Liver (tissue), 9 donors: Measurements from ENCODE around the gene CDH13. TPM values are rescaled to one million over a fixed set of nuclear protein-coding genes. Genes with fewer than 3 reads are reported as not detected.

Experiments
- DNase-seq: peaks from one replicate; pipeline ENCODE4 v3.0.0-alpha.2; 2017; ENCODE audit warnings: low spot score
- H3K27ac ChIP-seq, 2 donors: one replicate each; pipeline ENCODE4 v1.7.0; 2013; ENCODE audit warnings: inconsistent platforms in 2 of 2, low read length in 2 of 2, control low read depth in 1 of 2, low read depth in 1 of 2, mild to moderate bottlenecking in 1 of 2
- H3K27me3 ChIP-seq, 4 donors: one replicate each; pipeline versions ENCODE4 v1.6.1 to v1.7.0; 2013; ENCODE audit warnings: low read length in 3 of 4, inconsistent platforms in 1 of 4, mild to moderate bottlenecking in 1 of 4, moderate library complexity in 1 of 4; ENCODE audit not compliant: control insufficient read depth in 4 of 4, insufficient read depth in 4 of 4
- H3K36me3 ChIP-seq, 4 donors: one replicate each; pipeline versions ENCODE4 v1.6.1 to v1.7.0; 2013; ENCODE audit warnings: low read length in 3 of 4, mild to moderate bottlenecking in 3 of 4, low read depth in 1 of 4, moderate library complexity in 1 of 4; ENCODE audit not compliant: control insufficient read depth in 4 of 4, insufficient read depth in 3 of 4
- H3K4me1 ChIP-seq, 4 donors: one replicate each; pipeline versions ENCODE4 v1.6.1 to v1.7.0; 2013; ENCODE audit warnings: low read length in 3 of 4, mild to moderate bottlenecking in 3 of 4, moderate library complexity in 1 of 4; ENCODE audit not compliant: control insufficient read depth in 4 of 4, insufficient read depth in 4 of 4
- H3K4me3 ChIP-seq, 3 donors: one replicate each; pipeline versions ENCODE4 v1.6.1 to v1.7.0; 2013; ENCODE audit warnings: low read length in 3 of 3, control low read depth in 1 of 3, low read depth in 1 of 3, mild to moderate bottlenecking in 1 of 3
- H3K9ac ChIP-seq, 2 donors: one replicate each; pipeline ENCODE4 v1.7.0; 2013; ENCODE audit warnings: low read length in 2 of 2, mild to moderate bottlenecking in 2 of 2, moderate library complexity in 2 of 2, control low read depth in 1 of 2, low read depth in 1 of 2
- H3K9me3 ChIP-seq, 4 donors: one replicate each; pipeline versions ENCODE4 v1.6.1 to v1.7.0; 2013; ENCODE audit warnings: low read length in 3 of 4; ENCODE audit not compliant: control insufficient read depth in 4 of 4
- CTCF ChIP-seq: fragments of 150-350 bp; IDR thresholded peaks from 2 replicates; pipeline ENCODE4 v1.5.1; 2017; ENCODE audit warnings: improper control_type of control experiment, low read depth, low read length; ENCODE audit not compliant: missing input control
- FOXA1 ChIP-seq: IDR thresholded peaks from 2 replicates; pipeline ENCODE4 v1.6.1; 2016; ENCODE audit warnings: antibody characterized with exemption
- FOXA2 ChIP-seq: IDR thresholded peaks from 2 replicates; pipeline ENCODE4 v1.6.1; 2016; ENCODE audit warnings: antibody characterized with exemption
- GABPA ChIP-seq, 2 donors: IDR thresholded peaks in 1 of 2; conservative IDR thresholded peaks in 1 of 2; 2 replicates each; pipeline ENCODE4 v1.6.1; 2016; ENCODE audit warnings: antibody characterized with exemption in 2 of 2, mild to moderate bottlenecking in 1 of 2, moderate library complexity in 1 of 2
- HNF4A ChIP-seq, 2 donors: conservative IDR thresholded peaks; 2 replicates each; pipeline ENCODE4 v1.6.1; 2016; ENCODE audit warnings: antibody characterized with exemption in 2 of 2, mild to moderate bottlenecking in 2 of 2
- HNF4G ChIP-seq: IDR thresholded peaks from 2 replicates; pipeline ENCODE4 v1.6.1; 2016; ENCODE audit warnings: antibody characterized with exemption
- JUND ChIP-seq, 2 donors: IDR thresholded peaks; 2 replicates each; pipeline ENCODE4 v1.6.1; 2016; ENCODE audit warnings: antibody characterized with exemption in 2 of 2
- MAX ChIP-seq: IDR thresholded peaks from 2 replicates; pipeline ENCODE4 v1.6.1; 2016; ENCODE audit warnings: antibody characterized with exemption
- NR2F2 ChIP-seq: IDR thresholded peaks from 2 replicates; pipeline ENCODE4 v1.6.1; 2016; ENCODE audit warnings: antibody characterized with exemption
- RAD21 ChIP-seq, 2 donors: IDR thresholded peaks; 2 replicates each; pipeline ENCODE4 v1.6.1; 2016; ENCODE audit warnings: antibody characterized with exemption in 2 of 2, mild to moderate bottlenecking in 2 of 2
- REST ChIP-seq: IDR thresholded peaks from 2 replicates; pipeline ENCODE4 v1.6.1; 2016; ENCODE audit warnings: antibody characterized with exemption, mild to moderate bottlenecking
- RXRA ChIP-seq, 2 donors: IDR thresholded peaks; 2 replicates each; pipeline ENCODE4 v1.6.1; 2017 to 2018; ENCODE audit warnings: antibody characterized with exemption in 2 of 2, mild to moderate bottlenecking in 1 of 2
- TAF1 ChIP-seq: conservative IDR thresholded peaks from 2 replicates; pipeline ENCODE4 v1.6.1; 2016; ENCODE audit warnings: antibody characterized with exemption, mild to moderate bottlenecking
- YY1 ChIP-seq: IDR thresholded peaks from 2 replicates; pipeline ENCODE4 v1.6.1; 2016; ENCODE audit warnings: antibody characterized with exemption, mild to moderate bottlenecking
- WGBS: extraction: QIAGEN DNeasy Blood & Tissue Kit; methylation state at CpG from one replicate; pipeline ENCODE4 v1.1.7; 2013; 5-methylcytosine and 5-hydroxymethylcytosine counted together
- polyA plus RNA-seq, 2 donors: library from polyadenylated mRNA; stranded (reverse) in 1 of 2; unstranded in 1 of 2; fragments of 200-250 nt in 1 of 2; fragments of >200 nt in 1 of 2; fragmentation: Nextera tagmentation in 1 of 2; extraction: Ambion mirVana in 1 of 2; gene quantifications; one replicate each; pipeline versions ENCODE4 v1.2.1 to v1.2.3, GENCODE V29; 2013 to 2015
- total RNA-seq, 2 donors: library from RNA; depleted of rRNA; stranded (reverse); fragments of >200 nt; gene quantifications; one replicate each; pipeline ENCODE4 v1.2.3, GENCODE V29; 2014
- TF ChIP-seq, protein P1 (sequence below): IDR thresholded peaks from 2 replicates; pipeline ENCODE4 v1.6.1; 2016; ENCODE audit warnings: antibody characterized with exemption
- donor health status: healthy.
- donor health status: healthy.
- donor health status: healthy.
- donor health status: healthy.
- donor health status: healthy.

The CDH13 gene
- total and polyA plus RNA-seq, 4 donors = 0.21 to 1.5 (median 0.58) TPM

DNA sequence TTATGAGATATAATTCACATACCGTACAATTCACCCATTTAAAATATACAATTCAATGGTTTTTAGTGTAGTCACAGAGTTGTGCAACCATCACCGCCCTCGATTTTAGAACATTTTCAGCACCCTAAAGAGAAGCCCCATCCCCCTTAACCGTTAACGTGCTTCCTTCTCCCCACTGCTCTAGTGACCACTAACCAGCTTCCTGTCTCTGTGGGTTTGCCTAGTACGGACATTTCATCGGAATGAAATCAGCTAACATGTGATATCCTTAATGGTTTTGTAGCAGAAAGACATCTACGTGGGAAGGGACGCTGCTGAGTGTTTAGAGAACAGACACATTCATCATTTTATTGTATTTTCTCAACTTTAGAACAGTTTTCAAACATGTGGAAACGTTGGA lies 1100.2 kb downstream of the CDH13 start:
- no peak for TF ChIP-seq JUND (IDR thresholded peaks at IDR 0.05)
- no peak for TF ChIP-seq HNF4G
- no peak for TF ChIP-seq HNF4A (conservative IDR thresholded peaks at IDR 0.05)
- no peak for TF ChIP-seq REST
- TF ChIP-seq RXRA (IDR thresholded peaks at IDR 0.05) = no peak
- TF ChIP-seq MAX = no peak
- no peak for TF ChIP-seq YY1
- no peak for TF ChIP-seq TAF1
- no peak for TF ChIP-seq FOXA2
- no peak for TF ChIP-seq FOXA1
- no peak for TF ChIP-seq RAD21 (IDR thresholded peaks at IDR 0.05)
- TF ChIP-seq NR2F2 = no peak
- no peak for TF ChIP-seq CTCF
- TF ChIP-seq, protein P1, sequence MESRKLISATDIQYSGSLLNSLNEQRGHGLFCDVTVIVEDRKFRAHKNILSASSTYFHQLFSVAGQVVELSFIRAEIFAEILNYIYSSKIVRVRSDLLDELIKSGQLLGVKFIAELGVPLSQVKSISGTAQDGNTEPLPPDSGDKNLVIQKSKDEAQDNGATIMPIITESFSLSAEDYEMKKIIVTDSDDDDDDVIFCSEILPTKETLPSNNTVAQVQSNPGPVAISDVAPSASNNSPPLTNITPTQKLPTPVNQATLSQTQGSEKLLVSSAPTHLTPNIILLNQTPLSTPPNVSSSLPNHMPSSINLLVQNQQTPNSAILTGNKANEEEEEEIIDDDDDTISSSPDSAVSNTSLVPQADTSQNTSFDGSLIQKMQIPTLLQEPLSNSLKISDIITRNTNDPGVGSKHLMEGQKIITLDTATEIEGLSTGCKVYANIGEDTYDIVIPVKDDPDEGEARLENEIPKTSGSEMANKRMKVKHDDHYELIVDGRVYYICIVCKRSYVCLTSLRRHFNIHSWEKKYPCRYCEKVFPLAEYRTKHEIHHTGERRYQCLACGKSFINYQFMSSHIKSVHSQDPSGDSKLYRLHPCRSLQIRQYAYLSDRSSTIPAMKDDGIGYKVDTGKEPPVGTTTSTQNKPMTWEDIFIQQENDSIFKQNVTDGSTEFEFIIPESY = no peak
- no peak for DNase-seq
- Histone ChIP-seq H3K9me3 (peaks cover 0 to 7% (median 2%) of the 10 kb centered on the region in 4 donors), H3K4me1 (no peaks in the 10 kb centered on the region), H3K4me3 (no peak overlapping the region), H3K27me3 (no peaks in the 10 kb centered on the region), H3K9ac (no peak overlapping the region), H3K27ac (no peak overlapping the region), H3K36me3 (no peaks in the 10 kb centered on the region)
- WGBS = 70% methylated on average over 10 of the region's 10 CpGs

GRCh38 chr16:83727751-83728352 lies 1101.1 kb downstream of the CDH13 start:
- no peak overlapping the region for H3K9ac ChIP-seq
- H3K36me3 ChIP-seq = no peaks in the 10 kb centered on the region
- H3K4me3 ChIP-seq = no peak overlapping the region
- TF ChIP-seq NR2F2 (no peak), RAD21 (IDR thresholded peaks at IDR 0.05) (no peak), CTCF (no peak), FOXA1 (no peak), TAF1 (no peak), GABPA (IDR thresholded peaks at IDR 0.05 in 1 of 2, conservative IDR thresholded peaks at IDR 0.05 in 1 of 2) (no peak), REST (no peak), JUND (IDR thresholded peaks at IDR 0.05) (no peak)
- 79% methylated on average over 18 of the region's 18 CpGs for WGBS
- H3K4me1 ChIP-seq = no peaks in the 10 kb centered on the region
- no peak overlapping the region for H3K27ac ChIP-seq
- H3K27me3 ChIP-seq = no peaks in the 10 kb centered on the region
- DNase-seq = no peak
- peaks cover 0 to 7% (median 2%) of the 10 kb centered on the region in 4 donors for H3K9me3 ChIP-seq
